Activated CD8-positive, alpha-beta T cell treated with anti-CD3 and anti-CD28 coated beads for 36 hours (primary cell): ENCODE results near the gene OSM. TPM values are rescaled to one million over a fixed set of nuclear protein-coding genes. Genes with fewer than 3 reads are reported as not detected.
"Not testable (repeated sequence)": the region's sequence is repeated elsewhere in the genome, so short reads cannot be mapped to it uniquely, and the experiment has no call there.

Experiments
- ATAC-seq: fragments of 200-7000 bp; cut with Tn5 transposase; one replicate; pipeline ENCODE4 v1.10.0; 2021; ENCODE audit warnings: mild to moderate bottlenecking, moderate library complexity
- CTCF ChIA-PET: fragments of 350-600 bp; sonication (Branson Sonifier 250); formaldehyde crosslinking; loops from one replicate; lab custom pipeline; 2021; ENCODE audit warnings: antibody characterized with exemption; lab: Charles Lee
- POLR2A ChIA-PET: fragments of 350-600 bp; sonication (Branson Sonifier 250); formaldehyde crosslinking; loops from one replicate; lab custom pipeline; 2021; ENCODE audit warnings: antibody characterized with exemption; lab: Charles Lee
- DNase-seq: peaks from one replicate; pipeline ENCODE4 v3.0.0-alpha.2; 2020
- H3K27ac Mint-ChIP-seq: one replicate; pipeline ENCODE4 v1.8.0; 2021; ENCODE audit warnings: mild to moderate bottlenecking, mixed read lengths
- H3K27me3 Mint-ChIP-seq: one replicate; pipeline ENCODE4 v1.8.0; 2021; ENCODE audit warnings: mixed read lengths
- H3K36me3 Mint-ChIP-seq: one replicate; pipeline ENCODE4 v1.8.0; 2021; ENCODE audit warnings: low read depth, mixed read lengths
- H3K4me1 Mint-ChIP-seq: one replicate; pipeline ENCODE4 v1.8.0; 2021; ENCODE audit warnings: low read depth, mixed read lengths
- H3K4me3 Mint-ChIP-seq: one replicate; pipeline ENCODE4 v1.8.0; 2021; ENCODE audit warnings: mild to moderate bottlenecking, moderate library complexity, mixed read lengths
- H3K9me3 Mint-ChIP-seq: one replicate; pipeline ENCODE4 v1.8.0; 2021; ENCODE audit warnings: mixed read lengths
- CTCF ChIP-seq: fragments of 200-600 bp; IDR thresholded peaks from one replicate; pipeline ENCODE4 v1.8.0; 2022; ENCODE audit warnings: antibody characterized with exemption, mild to moderate bottlenecking
- intact Hi-C: fragments of 100-400 bp; cut with micrococcal nuclease; formaldehyde crosslinking; loops from one replicate; pipeline ENCODE4 v1.10.0; 2022
- total RNA-seq, 2 experiments: library from RNA; stranded (reverse); gene quantifications; one replicate each; pipeline ENCODE4 v1.2.3, GENCODE V29; 2021

The OSM gene
- total RNA-seq, 2 experiments from 2014 or later, result 44.3 to 45.7 TPM

DNA sequence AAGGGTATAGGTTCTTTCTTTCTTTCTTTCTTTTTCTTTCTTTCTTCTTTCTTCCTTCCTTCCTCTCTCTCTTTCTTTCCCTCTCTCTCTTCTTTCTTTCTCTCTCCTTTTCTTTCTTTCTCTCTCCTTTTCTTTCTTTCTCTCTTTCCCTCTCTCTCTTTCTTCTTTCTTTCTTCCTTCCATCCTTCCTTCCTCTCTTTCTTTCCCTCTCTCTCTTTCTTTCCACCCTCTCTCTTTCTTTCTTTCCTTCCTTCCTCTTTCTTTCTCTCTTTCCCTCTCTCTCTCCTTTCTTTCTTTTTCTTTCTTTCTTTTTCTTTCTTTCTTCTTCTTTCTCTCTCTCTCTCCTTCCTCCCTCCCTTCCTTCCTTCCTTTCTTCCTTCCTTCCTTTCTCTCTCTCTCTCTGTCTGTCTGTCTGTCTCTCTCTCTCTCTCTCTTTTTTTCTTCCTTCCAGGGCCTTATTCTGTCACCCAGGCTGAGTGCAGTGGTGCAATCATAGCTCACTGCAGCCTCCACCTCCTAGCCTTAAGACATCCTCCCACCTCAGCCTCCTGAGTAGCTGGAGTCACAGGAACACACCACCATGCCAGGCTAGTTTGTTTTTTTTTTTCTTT is 46.9 kb downstream of the OSM start:
- no peak for ATAC-seq
- Mint-ChIP-seq H3K27me3 (no peaks in the 10 kb centered on the region), H3K9me3 (no peaks in the 10 kb centered on the region), H3K27ac (peak overlapping the region; percentile 86), H3K4me3 (no peak overlapping the region), H3K4me1 (peaks cover 52% of the 10 kb centered on the region), H3K36me3 (no peaks in the 10 kb centered on the region)
- CTCF ChIA-PET, result interaction anchor here (0.6 to 1.8 kb wide), 3 partner anchors 29 to 112 kb away, joined by 3 to 6 read pairs (median 4); no protein-coding TSS in a partner anchor
- POLR2A ChIA-PET, result interaction anchor here (1.1 to 1.7 kb wide), 2 partner anchors 71 to 112 kb away, joined by 4 to 5 read pairs; no protein-coding TSS in a partner anchor
- no peak for TF ChIP-seq CTCF
- intact Hi-C loops, result no loop called here
- no peak for DNase-seq

DNA sequence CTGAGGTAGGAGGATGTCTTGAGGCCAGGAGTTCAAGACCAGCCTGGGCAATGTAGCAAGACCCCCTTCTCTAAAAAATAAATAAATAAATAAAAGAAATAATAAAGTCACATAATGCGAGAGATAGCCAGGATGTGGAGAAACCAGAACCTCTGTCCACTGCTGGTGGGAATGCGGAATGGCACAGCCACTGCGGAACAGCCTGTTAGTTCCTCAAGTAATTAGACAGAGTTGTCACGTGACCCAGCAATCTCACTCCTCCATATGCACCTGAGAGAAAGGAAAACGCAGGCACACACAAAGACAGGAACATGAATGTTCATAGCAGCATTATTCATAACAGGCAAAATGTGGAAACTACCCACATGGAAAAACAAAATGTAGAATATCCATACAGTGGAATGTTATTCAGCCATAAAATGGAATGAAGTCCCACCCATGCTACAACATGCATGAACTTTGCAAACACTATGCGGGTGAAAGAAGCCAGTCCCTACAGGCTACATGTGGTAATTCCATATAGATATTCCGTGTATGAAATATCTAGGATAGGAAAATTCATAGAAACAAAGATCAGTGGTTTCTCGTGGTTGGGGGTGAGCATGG is 47.5 kb downstream of the OSM start:
- Mint-ChIP-seq H3K36me3 (no peaks in the 10 kb centered on the region), H3K27me3 (no peaks in the 10 kb centered on the region), H3K4me1 (peaks cover 54% of the 10 kb centered on the region), H3K4me3 (no peak overlapping the region), H3K27ac (no peak overlapping the region), H3K9me3 (no peaks in the 10 kb centered on the region)
- ATAC-seq, result no peak
- intact Hi-C loops, result no loop called here
- ChIA-PET POLR2A (interaction anchor here (1.2 kb wide), 1 partner anchor 10 kb away, joined by 3 read pairs; no protein-coding TSS in a partner anchor), CTCF (no interaction called here)
- DNase-seq, result no peak
- TF ChIP-seq CTCF, result no peak

DNA sequence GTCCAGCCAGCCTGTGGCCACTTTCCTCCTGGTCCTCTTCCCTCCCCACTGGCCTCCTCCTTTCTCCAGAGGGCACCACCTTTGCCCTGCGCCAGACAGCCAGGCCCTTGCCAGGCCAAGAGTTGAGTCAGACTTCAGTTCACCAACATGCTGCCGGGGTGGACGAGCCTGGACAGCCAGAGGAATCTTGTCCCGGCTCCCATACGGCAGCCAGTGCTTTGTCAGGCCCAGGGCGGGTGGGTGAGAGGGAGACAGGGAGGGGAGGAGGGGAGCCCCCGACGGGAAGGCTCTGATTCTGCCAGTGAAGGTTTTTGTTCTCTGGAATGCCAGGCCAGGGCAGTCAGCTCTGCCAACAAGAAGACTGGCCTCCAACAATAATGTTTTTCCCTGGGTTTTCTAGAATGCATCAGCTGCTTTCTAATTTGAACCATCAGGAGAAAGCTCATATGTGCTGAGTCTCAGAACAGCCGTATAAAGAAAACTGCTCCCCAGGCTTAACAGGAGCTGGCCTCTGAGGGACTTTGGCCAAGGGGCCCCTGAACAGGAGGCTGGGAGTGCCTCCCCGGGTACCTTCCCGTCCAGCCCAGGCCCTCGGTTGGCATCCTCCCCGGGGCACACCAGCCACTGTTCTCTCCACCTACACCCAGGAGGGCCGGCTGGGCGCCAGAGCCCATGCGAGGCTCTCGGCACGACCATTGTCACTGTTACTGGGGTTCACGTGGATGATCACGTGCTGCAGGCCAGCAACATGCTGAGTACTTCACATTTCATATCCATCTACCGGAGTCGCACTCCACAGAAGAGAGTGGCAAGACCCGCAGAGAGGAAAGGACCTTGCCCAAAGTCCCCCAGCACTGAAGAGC is 48.7 kb downstream of the OSM start:
- ChIA-PET CTCF (no interaction called here), POLR2A (interaction anchor here (1.2 kb wide), 1 partner anchor 9 kb away, joined by 3 read pairs; no protein-coding TSS in a partner anchor)
- Mint-ChIP-seq H3K4me3 (no peak overlapping the region), H3K27ac (peak overlapping the region; percentile 41), H3K27me3 (no peaks in the 10 kb centered on the region), H3K4me1 (peaks cover 51% of the 10 kb centered on the region), H3K9me3 (no peaks in the 10 kb centered on the region), H3K36me3 (no peaks in the 10 kb centered on the region)
- no peak for DNase-seq
- intact Hi-C loops, result no loop called here
- ATAC-seq, result no peak
- no peak for TF ChIP-seq CTCF

DNA sequence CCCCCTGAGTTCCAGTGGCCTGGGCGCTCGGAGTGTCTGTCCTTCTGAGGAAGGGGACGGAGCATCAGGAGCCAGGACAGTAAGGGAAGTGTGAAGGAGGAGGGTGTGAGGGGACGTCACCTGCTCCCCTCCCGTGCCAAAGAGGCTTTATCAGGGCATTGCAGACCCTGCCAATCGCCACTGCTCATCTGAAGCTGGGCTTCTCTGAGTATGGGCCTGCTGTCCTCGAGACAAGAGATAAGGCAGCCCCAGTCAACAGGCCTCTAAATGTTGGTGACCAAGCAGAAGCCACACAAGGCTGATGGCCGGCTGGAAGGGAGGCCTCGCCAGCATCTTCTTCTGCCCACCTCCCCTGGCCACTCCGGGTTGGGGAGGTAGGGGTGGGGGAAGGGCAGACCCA is 49.9 kb downstream of the OSM start:
- H3K9me3 Mint-ChIP-seq, result no peaks in the 10 kb centered on the region
- H3K36me3 Mint-ChIP-seq, result no peaks in the 10 kb centered on the region
- H3K27ac Mint-ChIP-seq, result peak overlapping the region; percentile 11
- H3K4me3 Mint-ChIP-seq, result no peak overlapping the region
- no peaks in the 10 kb centered on the region for H3K27me3 Mint-ChIP-seq
- ChIA-PET POLR2A (no interaction called here), CTCF (no interaction called here)
- DNase-seq (no peak), ATAC-seq (no peak)
- TF ChIP-seq CTCF, result no peak
- H3K4me1 Mint-ChIP-seq, result peaks cover 47% of the 10 kb centered on the region
- intact Hi-C loops, result no loop called here

DNA sequence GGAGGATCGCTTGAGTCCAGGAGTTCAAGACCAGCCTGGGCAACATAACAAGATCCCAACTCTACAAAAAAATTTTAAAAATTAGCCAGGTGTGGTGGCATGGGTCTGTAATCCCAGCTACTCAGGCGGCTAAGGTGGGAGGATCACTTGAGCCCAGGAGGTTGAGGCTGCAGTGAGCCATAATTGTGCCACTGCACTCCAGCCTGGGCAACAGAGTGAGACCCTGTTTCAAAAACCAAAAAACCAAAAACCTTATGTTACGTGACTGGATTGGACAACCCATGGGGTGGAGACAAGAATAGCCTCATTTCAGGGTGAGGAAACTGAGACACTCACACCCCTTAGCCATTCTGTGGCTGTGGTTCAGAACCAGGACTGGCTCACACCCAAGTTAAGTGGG is 50.4 kb downstream of the OSM start:
- H3K27ac Mint-ChIP-seq, DNase-seq, H3K9me3 Mint-ChIP-seq, H3K36me3 Mint-ChIP-seq, POLR2A ChIA-PET, H3K4me3 Mint-ChIP-seq, intact Hi-C loops, ATAC-seq, H3K27me3 Mint-ChIP-seq: not testable (repeated sequence)
- H3K4me1 Mint-ChIP-seq, result peaks cover 43% of the 10 kb centered on the region
- CTCF ChIA-PET, result interaction anchor here (1.2 kb wide), 1 partner anchor 108 kb away, joined by 3 read pairs; no protein-coding TSS in a partner anchor
